Glutamatergic neuron (in vitro differentiated cells): ENCODE data around the gene ZFY. TPM values are rescaled to one million over a fixed set of nuclear protein-coding genes. Genes with fewer than 3 reads are reported as not detected.

Experiments used
- DNase-seq: peaks from one replicate; pipeline ENCODE4 v3.0.0; 2022
- H3K27ac Mint-ChIP-seq: one replicate; pipeline ENCODE4 v1.8.0; 2020; ENCODE audit warnings: mild to moderate bottlenecking, mixed read lengths, inconsistent platforms; ENCODE audit not compliant: unreplicated experiment
- H3K27me3 Mint-ChIP-seq: one replicate; pipeline ENCODE4 v1.8.0; 2020; ENCODE audit warnings: mild to moderate bottlenecking, moderate library complexity, mixed read lengths, inconsistent platforms; ENCODE audit not compliant: unreplicated experiment
- H3K36me3 Mint-ChIP-seq: one replicate; pipeline ENCODE4 v1.8.0; 2020; ENCODE audit warnings: mild to moderate bottlenecking, mixed read lengths, inconsistent platforms; ENCODE audit not compliant: unreplicated experiment
- H3K4me1 Mint-ChIP-seq: one replicate; pipeline ENCODE4 v1.8.0; 2020; ENCODE audit warnings: mild to moderate bottlenecking, low read depth, mixed read lengths, inconsistent platforms; ENCODE audit not compliant: unreplicated experiment
- H3K4me3 Mint-ChIP-seq: one replicate; pipeline ENCODE4 v1.8.0; 2020; ENCODE audit warnings: mild to moderate bottlenecking, mixed read lengths, inconsistent platforms; ENCODE audit not compliant: unreplicated experiment
- H3K9me3 Mint-ChIP-seq: one replicate; pipeline ENCODE4 v1.8.0; 2020; ENCODE audit warnings: mild to moderate bottlenecking, moderate library complexity, mixed read lengths, inconsistent platforms; ENCODE audit not compliant: unreplicated experiment
- total RNA-seq: library from RNA; stranded (reverse); fragmentation: NEBNext Ultra II Directional; extraction: Animal tissue kit (Norgen Biotek cat#: 25700); gene quantifications from one replicate; pipeline ENCODE4 v1.2.1, GENCODE V29; 2021; ENCODE audit not compliant: unreplicated experiment
- TF ChIP-seq, protein P1 (sequence below): fragments of 200-600 bp; sonication (generic); IDR thresholded peaks from one replicate; pipeline ENCODE4 v1.5.0; 2021; ENCODE audit not compliant: partially characterized antibody, unreplicated experiment

The ZFY gene
- total RNA-seq, 1 donor from 2014 or later, result 18.7 TPM

DNA sequence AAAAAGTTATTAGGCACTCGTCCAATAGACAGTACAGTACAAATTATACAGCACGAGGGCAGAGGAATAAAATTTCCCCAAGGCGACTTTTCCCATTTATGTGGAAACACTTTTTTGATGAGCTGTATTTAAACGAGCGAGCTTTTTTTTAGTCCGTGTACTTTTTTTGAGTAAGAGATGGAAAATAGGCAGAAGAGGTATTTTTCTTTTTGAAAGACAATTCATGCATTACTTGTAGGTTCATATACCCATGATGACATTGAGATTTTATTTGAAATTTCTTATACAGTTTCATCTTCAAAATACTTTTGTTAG is 1.2 kb downstream of the ZFY start:
- Mint-ChIP-seq H3K9me3 (peaks cover 1% of the 10 kb centered on the region), H3K4me1 (peaks cover 11% of the 10 kb centered on the region), H3K4me3 (peak overlapping the region; percentile 91), H3K36me3 (no peaks in the 10 kb centered on the region), H3K27ac (peak overlapping the region; percentile 98), H3K27me3 (peaks cover 4% of the 10 kb centered on the region)
- TF ChIP-seq, protein P1, sequence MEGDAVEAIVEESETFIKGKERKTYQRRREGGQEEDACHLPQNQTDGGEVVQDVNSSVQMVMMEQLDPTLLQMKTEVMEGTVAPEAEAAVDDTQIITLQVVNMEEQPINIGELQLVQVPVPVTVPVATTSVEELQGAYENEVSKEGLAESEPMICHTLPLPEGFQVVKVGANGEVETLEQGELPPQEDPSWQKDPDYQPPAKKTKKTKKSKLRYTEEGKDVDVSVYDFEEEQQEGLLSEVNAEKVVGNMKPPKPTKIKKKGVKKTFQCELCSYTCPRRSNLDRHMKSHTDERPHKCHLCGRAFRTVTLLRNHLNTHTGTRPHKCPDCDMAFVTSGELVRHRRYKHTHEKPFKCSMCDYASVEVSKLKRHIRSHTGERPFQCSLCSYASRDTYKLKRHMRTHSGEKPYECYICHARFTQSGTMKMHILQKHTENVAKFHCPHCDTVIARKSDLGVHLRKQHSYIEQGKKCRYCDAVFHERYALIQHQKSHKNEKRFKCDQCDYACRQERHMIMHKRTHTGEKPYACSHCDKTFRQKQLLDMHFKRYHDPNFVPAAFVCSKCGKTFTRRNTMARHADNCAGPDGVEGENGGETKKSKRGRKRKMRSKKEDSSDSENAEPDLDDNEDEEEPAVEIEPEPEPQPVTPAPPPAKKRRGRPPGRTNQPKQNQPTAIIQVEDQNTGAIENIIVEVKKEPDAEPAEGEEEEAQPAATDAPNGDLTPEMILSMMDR, result no peak
- no peak for DNase-seq

DNA sequence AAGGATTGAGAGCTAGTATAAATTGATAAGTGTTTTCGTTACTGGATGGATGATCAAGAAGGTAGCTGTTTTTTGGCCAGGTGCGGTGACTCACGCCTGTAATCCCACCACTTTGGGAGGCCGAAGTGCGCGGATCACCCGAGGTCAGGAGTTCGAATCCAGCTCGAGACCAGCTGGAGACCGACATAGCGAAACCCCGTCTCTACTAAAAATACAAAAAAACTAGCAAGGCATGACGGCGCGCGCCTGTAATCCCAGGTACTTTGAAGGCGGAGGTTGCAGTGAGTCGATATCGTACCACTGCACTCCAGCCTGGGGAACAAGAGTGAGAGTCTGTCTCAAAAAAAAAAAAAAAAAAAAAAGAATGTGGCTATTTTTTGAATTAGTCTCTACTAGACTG is 2.0 kb downstream of the ZFY start:
- Mint-ChIP-seq H3K36me3 (no peaks in the 10 kb centered on the region), H3K27me3 (peaks cover 4% of the 10 kb centered on the region), H3K4me1 (peaks cover 11% of the 10 kb centered on the region), H3K4me3 (peak overlapping the region; percentile 91), H3K27ac (no peak overlapping the region), H3K9me3 (peaks cover 1% of the 10 kb centered on the region)
- DNase-seq, result no peak
- TF ChIP-seq, protein P1, result no peak

DNA sequence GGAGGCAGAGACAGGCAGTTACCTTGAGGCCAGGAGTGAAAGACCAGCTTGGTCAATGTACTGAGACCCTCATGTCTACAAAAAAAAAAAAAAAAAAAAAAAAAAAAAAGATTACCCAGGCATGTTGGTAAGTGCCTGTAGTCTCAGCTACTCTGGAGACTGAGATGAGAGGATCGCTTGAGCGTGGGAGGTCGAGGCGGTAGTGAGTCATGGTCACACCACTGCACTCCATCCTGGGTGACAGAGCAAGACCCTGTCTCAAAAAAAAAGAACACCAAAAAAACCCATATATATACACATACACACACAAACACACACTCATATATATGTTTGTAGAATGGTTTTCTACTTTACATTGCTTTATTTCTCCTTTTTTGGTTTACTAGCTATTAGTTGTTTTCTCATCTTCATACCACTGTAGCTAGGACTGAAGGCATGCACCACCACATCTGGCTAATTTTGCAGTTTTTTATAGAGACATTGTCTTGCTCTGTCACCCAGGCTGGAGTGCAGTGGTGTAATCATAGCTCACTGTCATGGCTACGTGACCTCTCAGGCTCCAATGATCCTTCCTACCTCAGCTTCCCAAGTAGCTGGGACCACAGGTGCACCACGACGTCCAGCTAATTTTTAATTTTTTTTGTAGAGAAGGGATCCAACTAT is 14.5 kb downstream of the ZFY start:
- H3K27me3 Mint-ChIP-seq, result no peaks in the 10 kb centered on the region
- H3K4me1 Mint-ChIP-seq, result no peaks in the 10 kb centered on the region
- H3K4me3 Mint-ChIP-seq, result no peak overlapping the region
- TF ChIP-seq, protein P1, result no peak
- H3K27ac Mint-ChIP-seq, result no peak overlapping the region
- no peaks in the 10 kb centered on the region for H3K36me3 Mint-ChIP-seq
- DNase-seq, result no peak
- no peaks in the 10 kb centered on the region for H3K9me3 Mint-ChIP-seq

DNA sequence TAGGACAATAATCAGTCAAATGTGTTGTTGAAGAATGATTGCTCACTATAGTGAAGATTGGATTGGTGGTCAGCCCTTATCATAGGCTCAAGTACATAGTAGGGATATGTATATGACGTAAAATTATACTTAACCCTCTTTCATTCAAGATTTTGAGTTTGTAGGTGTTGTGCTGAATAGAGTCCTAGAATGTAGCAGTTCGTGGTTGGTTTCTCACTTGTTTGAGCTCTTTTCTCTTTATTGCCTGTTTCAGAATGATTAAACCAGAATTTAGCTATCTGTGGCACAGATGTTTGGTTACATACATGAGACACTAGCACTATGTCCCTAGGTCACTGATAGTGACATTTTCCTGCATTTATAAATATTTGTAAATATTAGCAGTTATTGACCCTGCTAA is 15.5 kb downstream of the ZFY start:
- TF ChIP-seq, protein P1, result no peak
- Mint-ChIP-seq H3K4me1 (no peaks in the 10 kb centered on the region), H3K27me3 (no peaks in the 10 kb centered on the region), H3K27ac (no peak overlapping the region), H3K4me3 (no peak overlapping the region), H3K9me3 (peaks cover 1% of the 10 kb centered on the region), H3K36me3 (no peaks in the 10 kb centered on the region)
- no peak for DNase-seq

DNA sequence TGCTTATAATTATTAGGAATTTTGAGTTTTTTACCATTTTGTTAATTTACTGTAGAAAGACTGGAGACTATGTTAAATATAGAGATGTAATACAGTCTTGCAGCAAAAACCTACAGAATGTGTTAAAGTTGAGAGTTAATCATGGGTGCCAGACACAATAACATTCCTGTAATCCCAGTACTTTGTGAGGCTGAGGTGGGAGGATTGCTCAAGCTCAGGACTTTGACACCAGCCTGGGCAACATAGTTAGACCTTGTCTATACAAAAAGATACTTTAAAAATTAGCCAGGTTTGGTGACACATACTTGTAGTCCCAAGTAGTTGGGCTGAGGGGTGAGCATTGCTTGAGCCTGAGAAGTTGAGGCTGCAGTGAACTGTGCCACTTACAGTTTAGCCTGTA is 17.7 kb downstream of the ZFY start:
- no peak for DNase-seq
- Mint-ChIP-seq H3K27me3 (no peaks in the 10 kb centered on the region), H3K4me3 (no peak overlapping the region), H3K27ac (no peak overlapping the region), H3K4me1 (no peaks in the 10 kb centered on the region), H3K9me3 (peaks cover 1% of the 10 kb centered on the region), H3K36me3 (no peaks in the 10 kb centered on the region)
- TF ChIP-seq, protein P1, result no peak
